Measurements from ENCODE around the gene MSMO1.

MSMO1 gene

GRCh38 chr4:165368567-165368966 is 41.1 kb downstream of the MSMO1 start:
- no peak overlapping the region for H3K4me2 ChIP-seq
- H3K27ac ChIP-seq = no peak overlapping the region
- H3K36me3 ChIP-seq = no peaks in the 10 kb centered on the region
- TF ChIP-seq Cebpa-rat (IDR thresholded peaks at IDR 0.05) = no peak
- H3K27me3 ChIP-seq = no peaks in the 10 kb centered on the region
- H3K9ac ChIP-seq = no peak overlapping the region
- no peaks in the 10 kb centered on the region for H3K4me1 ChIP-seq
- H3K9me3 ChIP-seq = no peaks in the 10 kb centered on the region
- no peaks in the 10 kb centered on the region for H4K20me1 ChIP-seq
- no peak overlapping the region for H3K4me3 ChIP-seq

GRCh38 chr4:165369522-165369921 is 42.1 kb downstream of the MSMO1 start:
- Histone ChIP-seq H3K27ac (no peak overlapping the region), H3K4me2 (no peak overlapping the region), H3K4me1 (no peaks in the 10 kb centered on the region), H3K36me3 (no peaks in the 10 kb centered on the region), H3K9me3 (no peaks in the 10 kb centered on the region), H3K4me3 (no peak overlapping the region), H3K9ac (no peak overlapping the region), H3K27me3 (no peaks in the 10 kb centered on the region), H4K20me1 (no peaks in the 10 kb centered on the region)
- no peak for TF ChIP-seq Cebpa-rat (IDR thresholded peaks at IDR 0.05)

GRCh38 chr4:165370530-165370929 is 43.1 kb downstream of the MSMO1 start:
- H3K9ac ChIP-seq = no peak overlapping the region
- no peak overlapping the region for H3K4me2 ChIP-seq
- H3K9me3 ChIP-seq = no peaks in the 10 kb centered on the region
- no peak overlapping the region for H3K27ac ChIP-seq
- no peak for TF ChIP-seq Cebpa-rat (IDR thresholded peaks at IDR 0.05)
- H3K36me3 ChIP-seq = no peaks in the 10 kb centered on the region
- H3K27me3 ChIP-seq = no peaks in the 10 kb centered on the region
- H3K4me1 ChIP-seq = peaks cover 4% of the 10 kb centered on the region; the same call in 1 of the 2 replicates
- H3K4me3 ChIP-seq = no peak overlapping the region
- no peaks in the 10 kb centered on the region for H4K20me1 ChIP-seq

GRCh38 chr4:165375465-165375864 is 48.0 kb downstream of the MSMO1 start:
- TF ChIP-seq Cebpa-rat (IDR thresholded peaks at IDR 0.05) = no peak
- Histone ChIP-seq H4K20me1 (no peaks in the 10 kb centered on the region), H3K4me1 (peaks cover 7% of the 10 kb centered on the region; the same call in 1 of the 2 replicates), H3K27ac (no peak overlapping the region), H3K4me2 (peak overlapping the region; percentile 20), H3K36me3 (no peaks in the 10 kb centered on the region), H3K9me3 (peaks cover 11% of the 10 kb centered on the region), H3K9ac (no peak overlapping the region), H3K27me3 (no peaks in the 10 kb centered on the region), H3K4me3 (no peak overlapping the region)

- Histone ChIP-seq H3K4me2 (no peak overlapping the region), H3K9ac (no peak overlapping the region), H3K27me3 (no peaks in the 10 kb centered on the region), H4K20me1 (no peaks in the 10 kb centered on the region), H3K4me1 (peaks cover 7% of the 10 kb centered on the region; the same call in 1 of the 2 replicates), H3K27ac (no peak overlapping the region), H3K9me3 (peaks cover 11% of the 10 kb centered on the region), H3K4me3 (no peak overlapping the region), H3K36me3 (no peaks in the 10 kb centered on the region)
- TF ChIP-seq Cebpa-rat (IDR thresholded peaks at IDR 0.05) = no peak
Observed at GRCh38 chr4:165378398-165378744, 50.9 kb downstream of the MSMO1 start.

- no peak for TF ChIP-seq Cebpa-rat (IDR thresholded peaks at IDR 0.05)
- Histone ChIP-seq H3K27me3 (no peaks in the 10 kb centered on the region), H3K36me3 (no peaks in the 10 kb centered on the region), H3K4me1 (peaks cover 7% of the 10 kb centered on the region; the same call in 1 of the 2 replicates), H3K27ac (no peak within 1 kb of the TSS), H3K9ac (no peak within 1 kb of the TSS), H3K9me3 (peaks cover 11% of the 10 kb centered on the region), H4K20me1 (no peaks in the 10 kb centered on the region), H3K4me2 (no peak within 1 kb of the TSS), H3K4me3 (peak within 1 kb of the TSS; percentile 27; the same call in 1 of the 2 replicates)
Observed at GRCh38 chr4:165378745-165379677, 51.5 kb downstream of the MSMO1 start, which contains the start of gene CPE. Gene CPE, plus strand, starts transcription at chr4:165379008. Its CDS starts 214 bp downstream, at chr4:165379222.

GRCh38 chr4:165379678-165380064 is 52.2 kb downstream of the MSMO1 start:
- H3K9ac ChIP-seq = no peak overlapping the region
- H3K4me3 ChIP-seq = no peak overlapping the region
- H3K4me1 ChIP-seq = peaks cover 7% of the 10 kb centered on the region; the same call in 1 of the 2 replicates
- peaks cover 11% of the 10 kb centered on the region for H3K9me3 ChIP-seq
- H3K36me3 ChIP-seq = no peaks in the 10 kb centered on the region
- no peaks in the 10 kb centered on the region for H4K20me1 ChIP-seq
- no peak overlapping the region for H3K27ac ChIP-seq
- no peak for TF ChIP-seq Cebpa-rat (IDR thresholded peaks at IDR 0.05)
- H3K27me3 ChIP-seq = no peaks in the 10 kb centered on the region
- no peak overlapping the region for H3K4me2 ChIP-seq

GRCh38 chr4:165380805-165381204 is 53.3 kb downstream of the MSMO1 start:
- no peak overlapping the region for H3K27ac ChIP-seq
- H3K4me3 ChIP-seq = no peak overlapping the region
- H3K4me2 ChIP-seq = no peak overlapping the region
- no peaks in the 10 kb centered on the region for H4K20me1 ChIP-seq
- no peaks in the 10 kb centered on the region for H3K27me3 ChIP-seq
- H3K4me1 ChIP-seq = peaks cover under 1% of the 10 kb centered on the region; the same call in 1 of the 2 replicates
- H3K9me3 ChIP-seq = peaks cover 11% of the 10 kb centered on the region
- H3K36me3 ChIP-seq = no peaks in the 10 kb centered on the region
- no peak overlapping the region for H3K9ac ChIP-seq
- no peak for TF ChIP-seq Cebpa-rat (IDR thresholded peaks at IDR 0.05)

GRCh38 chr4:165381821-165382373 is 54.4 kb downstream of the MSMO1 start:
- Histone ChIP-seq H3K9ac (no peak overlapping the region), H3K36me3 (no peaks in the 10 kb centered on the region), H3K4me1 (no peaks in the 10 kb centered on the region), H3K27me3 (no peaks in the 10 kb centered on the region), H3K4me2 (no peak overlapping the region), H3K4me3 (no peak overlapping the region), H3K9me3 (peaks cover 11% of the 10 kb centered on the region), H4K20me1 (no peaks in the 10 kb centered on the region), H3K27ac (no peak overlapping the region)
- no peak for TF ChIP-seq Cebpa-rat (IDR thresholded peaks at IDR 0.05)

GRCh38 chr4:165382640-165383039 is 55.2 kb downstream of the MSMO1 start:
- no peak overlapping the region for H3K4me3 ChIP-seq
- H3K9me3 ChIP-seq = peaks cover 11% of the 10 kb centered on the region
- H4K20me1 ChIP-seq = no peaks in the 10 kb centered on the region
- no peak overlapping the region for H3K27ac ChIP-seq
- H3K9ac ChIP-seq = no peak overlapping the region
- no peaks in the 10 kb centered on the region for H3K4me1 ChIP-seq
- no peak for TF ChIP-seq Cebpa-rat (IDR thresholded peaks at IDR 0.05)
- no peak overlapping the region for H3K4me2 ChIP-seq
- H3K27me3 ChIP-seq = no peaks in the 10 kb centered on the region
- no peaks in the 10 kb centered on the region for H3K36me3 ChIP-seq

Data from BLaER1 (cell line).